ENCODE data around the gene PIEZO2. TPM values are rescaled to one million over a fixed set of nuclear protein-coding genes. Genes with fewer than 3 reads are reported as not detected.
"Not testable (repeated sequence)": the region's sequence is repeated elsewhere in the genome, so short reads cannot be mapped to it uniquely, and the experiment has no call there.

PIEZO2 gene
- total RNA-seq, 2 experiments from 2014 or later: not detected

DNA sequence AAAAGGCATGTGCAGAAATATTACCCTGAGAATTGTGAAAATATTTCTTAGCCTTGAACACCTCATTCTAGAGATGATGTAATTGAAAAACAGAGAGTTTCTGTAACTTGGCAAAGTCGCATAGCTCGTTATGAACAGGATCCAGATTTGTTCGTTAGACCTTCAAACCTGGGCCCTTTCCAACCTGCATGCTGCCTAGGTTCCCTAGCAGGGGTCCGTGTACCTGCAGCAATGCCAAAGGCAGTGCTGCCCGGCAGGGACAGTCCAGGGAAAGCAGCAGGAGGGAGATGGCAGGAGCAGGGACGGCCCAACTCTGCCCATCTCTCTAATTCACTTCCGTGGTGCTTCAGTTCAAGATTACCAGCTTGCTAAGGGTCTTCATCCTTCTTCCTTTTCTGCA is 12.0 kb downstream of the PIEZO2 start:
- no peak overlapping the region for H3K27ac Mint-ChIP-seq
- H3K27me3 ChIP-seq (ENCODE audit: control insufficient read depth in 1 of 2, insufficient read depth in 2 of 2, low read length in 2 of 2): no peaks in the 10 kb centered on the region
- ChIA-PET POLR2A (no interaction called here), CTCF (no interaction called here)
- ATAC-seq (ENCODE audit: poor library complexity) (no peak), DNase-seq (no peak)
- no peak overlapping the region for H3K27ac ChIP-seq (ENCODE audit: low read depth in 1 of 2, low read length in 2 of 2)
- H3K4me3 ChIP-seq (ENCODE audit: low read length): no peak overlapping the region
- H3K4me1 Mint-ChIP-seq (ENCODE audit: low read depth): no peaks in the 10 kb centered on the region
- H3K9me3 ChIP-seq (ENCODE audit: control insufficient read depth in 1 of 2, insufficient read depth in 1 of 2, low read length in 2 of 2): no peaks in the 10 kb centered on the region
- peaks cover 1% of the 10 kb centered on the region for H3K9me3 Mint-ChIP-seq
- no peaks in the 10 kb centered on the region for H3K36me3 ChIP-seq (ENCODE audit: insufficient read depth, low read length)
- intact Hi-C loops (cut with DNase I, micrococcal nuclease): no loop called here
- TF ChIP-seq, protein P1, sequence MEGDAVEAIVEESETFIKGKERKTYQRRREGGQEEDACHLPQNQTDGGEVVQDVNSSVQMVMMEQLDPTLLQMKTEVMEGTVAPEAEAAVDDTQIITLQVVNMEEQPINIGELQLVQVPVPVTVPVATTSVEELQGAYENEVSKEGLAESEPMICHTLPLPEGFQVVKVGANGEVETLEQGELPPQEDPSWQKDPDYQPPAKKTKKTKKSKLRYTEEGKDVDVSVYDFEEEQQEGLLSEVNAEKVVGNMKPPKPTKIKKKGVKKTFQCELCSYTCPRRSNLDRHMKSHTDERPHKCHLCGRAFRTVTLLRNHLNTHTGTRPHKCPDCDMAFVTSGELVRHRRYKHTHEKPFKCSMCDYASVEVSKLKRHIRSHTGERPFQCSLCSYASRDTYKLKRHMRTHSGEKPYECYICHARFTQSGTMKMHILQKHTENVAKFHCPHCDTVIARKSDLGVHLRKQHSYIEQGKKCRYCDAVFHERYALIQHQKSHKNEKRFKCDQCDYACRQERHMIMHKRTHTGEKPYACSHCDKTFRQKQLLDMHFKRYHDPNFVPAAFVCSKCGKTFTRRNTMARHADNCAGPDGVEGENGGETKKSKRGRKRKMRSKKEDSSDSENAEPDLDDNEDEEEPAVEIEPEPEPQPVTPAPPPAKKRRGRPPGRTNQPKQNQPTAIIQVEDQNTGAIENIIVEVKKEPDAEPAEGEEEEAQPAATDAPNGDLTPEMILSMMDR (IDR thresholded peaks at IDR 0.05): no peak
- no peaks in the 10 kb centered on the region for H3K36me3 Mint-ChIP-seq (ENCODE audit: low read depth)
- no peaks in the 10 kb centered on the region for H3K4me1 ChIP-seq (ENCODE audit: insufficient read depth, low read length)
- H3K27me3 Mint-ChIP-seq: no peaks in the 10 kb centered on the region
- H3K4me3 Mint-ChIP-seq: no peak overlapping the region

DNA sequence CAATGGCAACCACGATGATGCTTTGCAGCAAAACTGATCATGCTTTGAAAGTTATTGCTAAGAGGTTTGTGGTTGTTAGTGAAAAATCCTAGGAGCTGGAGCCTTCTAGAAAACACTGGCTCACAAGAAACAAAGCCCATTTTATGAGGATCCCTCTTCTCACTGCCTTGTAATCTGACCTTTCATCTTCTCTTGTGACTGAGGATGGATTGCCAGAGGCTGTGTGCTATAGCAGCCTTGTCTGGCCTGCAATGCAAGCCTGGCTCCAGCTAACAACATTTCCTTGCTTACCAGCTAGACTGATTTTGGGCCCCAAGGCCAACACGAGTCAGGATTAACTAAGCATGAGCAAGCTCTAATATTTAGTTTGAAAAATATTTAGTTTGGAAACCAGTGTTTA is 13.1 kb downstream of the PIEZO2 start:
- no peaks in the 10 kb centered on the region for H3K9me3 ChIP-seq (ENCODE audit: control insufficient read depth in 1 of 2, insufficient read depth in 1 of 2, low read length in 2 of 2)
- no peaks in the 10 kb centered on the region for H3K36me3 ChIP-seq (ENCODE audit: insufficient read depth, low read length)
- CTCF ChIA-PET: no interaction called here
- Mint-ChIP-seq H3K36me3 (ENCODE audit: low read depth) (no peaks in the 10 kb centered on the region), H3K4me3 (no peak overlapping the region), H3K4me1 (ENCODE audit: low read depth) (no peaks in the 10 kb centered on the region), H3K9me3 (peaks cover 1% of the 10 kb centered on the region), H3K27ac (no peak overlapping the region), H3K27me3 (no peaks in the 10 kb centered on the region)
- H3K27me3 ChIP-seq (ENCODE audit: control insufficient read depth in 1 of 2, insufficient read depth in 2 of 2, low read length in 2 of 2): no peaks in the 10 kb centered on the region
- ATAC-seq (ENCODE audit: poor library complexity): no peak
- POLR2A ChIA-PET: no interaction called here
- TF ChIP-seq, protein P1 (IDR thresholded peaks at IDR 0.05): no peak
- intact Hi-C loops (cut with DNase I, micrococcal nuclease): no loop called here
- no peak overlapping the region for H3K4me3 ChIP-seq (ENCODE audit: low read length)
- H3K4me1 ChIP-seq (ENCODE audit: insufficient read depth, low read length): no peaks in the 10 kb centered on the region
- no peak overlapping the region for H3K27ac ChIP-seq (ENCODE audit: low read depth in 1 of 2, low read length in 2 of 2)
- no peak for DNase-seq

DNA sequence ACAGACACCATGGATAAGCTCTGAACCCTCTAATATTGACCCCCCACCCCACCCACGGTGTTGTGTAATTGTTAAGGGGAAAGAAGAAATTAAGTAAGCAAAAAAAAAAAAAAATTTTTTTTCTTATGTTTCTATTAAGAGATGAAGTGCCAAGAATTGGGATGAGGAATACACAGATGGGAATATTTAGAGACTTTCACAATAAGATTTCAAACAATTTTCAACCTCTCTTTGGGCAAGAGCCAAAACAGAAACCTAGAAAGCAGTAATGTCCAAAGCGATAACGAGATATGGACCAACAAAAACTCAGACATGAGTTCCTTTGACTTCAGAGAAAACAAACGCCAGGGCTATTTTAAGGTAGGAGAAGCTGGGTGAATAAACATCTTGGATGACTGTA is 14.4 kb downstream of the PIEZO2 start:
- Mint-ChIP-seq H3K9me3 (no peaks in the 10 kb centered on the region), H3K36me3 (ENCODE audit: low read depth) (no peaks in the 10 kb centered on the region), H3K27ac (no peak overlapping the region), H3K4me3 (no peak overlapping the region), H3K27me3 (no peaks in the 10 kb centered on the region), H3K4me1 (ENCODE audit: low read depth) (no peaks in the 10 kb centered on the region)
- H3K36me3 ChIP-seq (ENCODE audit: insufficient read depth, low read length): no peaks in the 10 kb centered on the region
- DNase-seq (no peak), ATAC-seq (ENCODE audit: poor library complexity) (no peak)
- intact Hi-C loops (cut with DNase I, micrococcal nuclease): no loop called here
- no peaks in the 10 kb centered on the region for H3K4me1 ChIP-seq (ENCODE audit: insufficient read depth, low read length)
- ChIA-PET CTCF (no interaction called here), POLR2A (no interaction called here)
- no peaks in the 10 kb centered on the region for H3K27me3 ChIP-seq (ENCODE audit: control insufficient read depth in 1 of 2, insufficient read depth in 2 of 2, low read length in 2 of 2)
- no peak overlapping the region for H3K4me3 ChIP-seq (ENCODE audit: low read length)
- H3K9me3 ChIP-seq (ENCODE audit: control insufficient read depth in 1 of 2, insufficient read depth in 1 of 2, low read length in 2 of 2): no peaks in the 10 kb centered on the region
- H3K27ac ChIP-seq (ENCODE audit: low read depth in 1 of 2, low read length in 2 of 2): no peak overlapping the region
- TF ChIP-seq, protein P1 (IDR thresholded peaks at IDR 0.05): no peak

DNA sequence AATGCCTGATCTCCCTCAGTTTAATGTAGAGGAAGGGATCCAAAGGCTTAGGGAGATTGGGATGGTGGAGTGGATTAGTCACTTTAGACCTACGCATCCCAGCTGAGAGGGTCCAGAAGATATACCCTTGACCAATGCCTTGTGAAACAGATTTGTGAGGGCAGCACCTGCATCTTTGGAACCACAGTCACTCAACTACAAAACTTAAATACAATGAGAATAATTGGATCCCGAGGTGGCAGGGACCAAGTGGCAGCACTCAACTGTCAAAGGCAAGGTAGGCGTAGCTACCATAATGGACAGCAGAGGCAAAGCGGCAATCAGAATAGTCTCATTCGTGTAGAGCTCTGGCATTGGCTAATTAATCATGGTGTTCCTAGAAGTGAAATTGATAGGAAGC is 20.3 kb downstream of the PIEZO2 start:
- H3K27me3 ChIP-seq (ENCODE audit: control insufficient read depth in 1 of 2, insufficient read depth in 2 of 2, low read length in 2 of 2); H3K36me3 Mint-ChIP-seq (ENCODE audit: low read depth); intact Hi-C loops (cut with DNase I, micrococcal nuclease); H3K27ac ChIP-seq (ENCODE audit: low read depth in 1 of 2, low read length in 2 of 2); H3K27ac Mint-ChIP-seq; ATAC-seq (ENCODE audit: poor library complexity); DNase-seq; H3K4me3 ChIP-seq (ENCODE audit: low read length); H3K27me3 Mint-ChIP-seq; H3K9me3 ChIP-seq (ENCODE audit: control insufficient read depth in 1 of 2, insufficient read depth in 1 of 2, low read length in 2 of 2); H3K4me1 Mint-ChIP-seq (ENCODE audit: low read depth); POLR2A ChIA-PET; H3K36me3 ChIP-seq (ENCODE audit: insufficient read depth, low read length); H3K4me1 ChIP-seq (ENCODE audit: insufficient read depth, low read length); H3K9me3 Mint-ChIP-seq; H3K4me3 Mint-ChIP-seq; CTCF ChIA-PET: not testable (repeated sequence)

All from CD4-positive, alpha-beta T cell (primary cell).